Gastroesophageal sphincter (tissue), 4 donors: ENCODE data around the gene TIAM2. TPM values are rescaled to one million over a fixed set of nuclear protein-coding genes. Genes with fewer than 3 reads are reported as not detected.
"Not testable (repeated sequence)": the region's sequence is repeated elsewhere in the genome, so short reads cannot be mapped to it uniquely, and the experiment has no call there.

Source experiments
- ATAC-seq: fragments of 150-250 bp; one replicate; pipeline ENCODE4 v1.9.1; 2016; ENCODE audit warnings: mild to moderate bottlenecking, moderate library complexity
- H3K27ac ChIP-seq, 4 donors: fragments of 200-600 bp; sonication (generic) in 3 of 4; 1 replicate in 3 of 4; 2 replicates in 1 of 4; pipeline ENCODE4 v1.5.1; 2016 to 2019
- H3K27me3 ChIP-seq: fragments of 200-600 bp; sonication (generic); one replicate; pipeline ENCODE4 v1.5.1; 2019
- H3K36me3 ChIP-seq, 2 donors: fragments of 200-600 bp; sonication (generic); one replicate each; pipeline ENCODE4 v1.5.1; 2019; ENCODE audit warnings: control low read depth in 1 of 2
- H3K4me1 ChIP-seq, 3 donors: fragments of 200-600 bp; sonication (generic); 1 replicate in 2 of 3; 2 replicates in 1 of 3; pipeline ENCODE4 v1.5.1; 2016 to 2019; ENCODE audit warnings: control low read depth in 2 of 3
- H3K4me3 ChIP-seq, 2 donors: fragments of 200-600 bp; sonication (generic); one replicate each; pipeline ENCODE4 v1.5.1; 2019; ENCODE audit warnings: mild to moderate bottlenecking in 1 of 2, moderate library complexity in 1 of 2
- H3K9me3 ChIP-seq, 3 donors: fragments of 200-600 bp; sonication (generic); one replicate each; pipeline ENCODE4 v1.5.1; 2017 to 2019; ENCODE audit warnings: control low read depth in 2 of 3
- EP300 ChIP-seq: sonication (generic); formaldehyde crosslinking; IDR thresholded peaks from one replicate; pipeline ENCODE4 v1.6.1; 2017; ENCODE audit warnings: antibody characterized with exemption, mild to moderate bottlenecking
- POLR2A ChIP-seq, 2 donors: fragments of 450-650 bp; IDR thresholded peaks; one replicate each; pipeline ENCODE4 v1.6.1; 2017; ENCODE audit warnings: antibody characterized with exemption in 2 of 2, mild to moderate bottlenecking in 2 of 2, moderate library complexity in 1 of 2
- POLR2AphosphoS5 ChIP-seq: sonication (generic); formaldehyde crosslinking; IDR thresholded peaks from one replicate; pipeline ENCODE4 v1.6.1; 2017; ENCODE audit warnings: antibody characterized with exemption
- WGBS, 2 donors: methylation state at CpG; one replicate each; pipeline ENCODE4 v1.1.5; 2018; ENCODE audit warnings: low coverage in 1 of 2; 5-methylcytosine and 5-hydroxymethylcytosine counted together
- total RNA-seq, 4 donors: library from RNA; depleted of rRNA; stranded (reverse); fragments of >200 nt; gene quantifications; one replicate each; pipeline ENCODE4 v1.1.0, GENCODE V29; 2016
- TF ChIP-seq, protein P1 (sequence below), 4 experiments: fragments of 200-600 bp in 2 of 4; fragments of 450-650 bp in 2 of 4; sonication (generic) in 1 of 4; IDR thresholded peaks; one replicate each; pipeline ENCODE4 v1.5.1; 2017 to 2019; ENCODE audit warnings: antibody characterized with exemption in 4 of 4, mild to moderate bottlenecking in 2 of 4, moderate library complexity in 2 of 4

Gene TIAM2
- total RNA-seq, 4 donors from 2014 or later: 6.3 to 22.6 (median 14.2) TPM

DNA sequence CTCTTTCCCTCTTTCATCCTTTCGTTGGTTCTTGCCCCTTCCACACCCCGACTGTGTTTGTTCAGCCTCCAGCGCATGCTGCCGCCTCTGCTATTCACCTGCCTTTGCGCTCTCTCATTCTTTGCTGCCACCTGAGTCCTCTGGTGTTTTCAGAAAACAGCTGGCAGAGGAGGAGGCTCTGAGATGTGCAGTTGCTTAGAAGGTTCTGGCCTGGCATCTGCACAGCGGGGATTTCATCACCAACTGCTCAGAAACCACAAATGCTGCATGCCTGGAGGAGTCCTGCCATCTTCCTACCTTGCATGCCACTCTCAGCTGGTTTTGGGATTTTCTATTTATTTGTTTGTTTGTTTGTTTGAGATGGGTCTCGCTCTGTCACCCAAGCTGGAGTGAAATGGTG lies 229.5 kb downstream of the TIAM2 start:
- ATAC-seq: no peak
- no peak for TF ChIP-seq POLR2AphosphoS5
- no peak for TF ChIP-seq POLR2A (IDR thresholded peaks at IDR 0.05)
- no peak for TF ChIP-seq EP300
- TF ChIP-seq, protein P1, sequence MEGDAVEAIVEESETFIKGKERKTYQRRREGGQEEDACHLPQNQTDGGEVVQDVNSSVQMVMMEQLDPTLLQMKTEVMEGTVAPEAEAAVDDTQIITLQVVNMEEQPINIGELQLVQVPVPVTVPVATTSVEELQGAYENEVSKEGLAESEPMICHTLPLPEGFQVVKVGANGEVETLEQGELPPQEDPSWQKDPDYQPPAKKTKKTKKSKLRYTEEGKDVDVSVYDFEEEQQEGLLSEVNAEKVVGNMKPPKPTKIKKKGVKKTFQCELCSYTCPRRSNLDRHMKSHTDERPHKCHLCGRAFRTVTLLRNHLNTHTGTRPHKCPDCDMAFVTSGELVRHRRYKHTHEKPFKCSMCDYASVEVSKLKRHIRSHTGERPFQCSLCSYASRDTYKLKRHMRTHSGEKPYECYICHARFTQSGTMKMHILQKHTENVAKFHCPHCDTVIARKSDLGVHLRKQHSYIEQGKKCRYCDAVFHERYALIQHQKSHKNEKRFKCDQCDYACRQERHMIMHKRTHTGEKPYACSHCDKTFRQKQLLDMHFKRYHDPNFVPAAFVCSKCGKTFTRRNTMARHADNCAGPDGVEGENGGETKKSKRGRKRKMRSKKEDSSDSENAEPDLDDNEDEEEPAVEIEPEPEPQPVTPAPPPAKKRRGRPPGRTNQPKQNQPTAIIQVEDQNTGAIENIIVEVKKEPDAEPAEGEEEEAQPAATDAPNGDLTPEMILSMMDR (IDR thresholded peaks at IDR 0.05): no peak
- no peaks in the 10 kb centered on the region for H3K36me3 ChIP-seq
- H3K4me1 ChIP-seq: peaks cover 0 to 33% (median 4%) of the 10 kb centered on the region in 3 donors
- no peak overlapping the region for H3K27ac ChIP-seq
- 89 to 100% methylated on average over 1 to 7 of the region's 7 CpGs for WGBS, 2 donors
- H3K4me3 ChIP-seq: no peak overlapping the region
- H3K27me3 ChIP-seq: no peaks in the 10 kb centered on the region
- no peaks in the 10 kb centered on the region for H3K9me3 ChIP-seq

DNA sequence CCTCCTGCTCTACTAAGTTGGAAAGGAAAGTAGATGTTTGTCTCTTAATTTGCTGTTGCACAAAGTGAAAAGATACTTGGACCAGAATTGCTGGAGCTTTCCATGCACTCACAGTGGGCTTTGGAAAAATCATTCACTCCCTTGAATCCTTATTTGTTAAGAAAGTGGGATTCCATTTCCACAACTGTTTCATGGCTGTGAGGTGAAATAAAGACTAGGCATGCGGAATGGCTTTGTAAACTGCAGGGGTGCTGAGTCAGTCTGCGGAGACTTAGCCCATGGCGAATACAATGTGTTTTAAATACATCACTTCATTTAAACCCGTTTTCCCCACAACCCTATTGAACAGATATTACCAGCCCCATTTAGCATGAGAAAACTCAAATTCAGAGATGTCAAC lies 231.9 kb downstream of the TIAM2 start:
- Histone ChIP-seq H3K4me3 (no peak overlapping the region), H3K27me3 (no peaks in the 10 kb centered on the region), H3K9me3 (no peaks in the 10 kb centered on the region), H3K27ac (peak overlapping the region in 1 of 4 donors; percentile 79), H3K36me3 (no peaks in the 10 kb centered on the region), H3K4me1 (peaks cover 0 to 25% (median 4%) of the 10 kb centered on the region in 3 donors)
- TF ChIP-seq, protein P1 (IDR thresholded peaks at IDR 0.05): no peak
- TF ChIP-seq EP300 (no peak), POLR2A (IDR thresholded peaks at IDR 0.05) (no peak), POLR2AphosphoS5 (no peak)
- WGBS, 2 donors: 97 to 100% methylated on average over 3 to 4 of the region's 4 CpGs
- no peak for ATAC-seq

DNA sequence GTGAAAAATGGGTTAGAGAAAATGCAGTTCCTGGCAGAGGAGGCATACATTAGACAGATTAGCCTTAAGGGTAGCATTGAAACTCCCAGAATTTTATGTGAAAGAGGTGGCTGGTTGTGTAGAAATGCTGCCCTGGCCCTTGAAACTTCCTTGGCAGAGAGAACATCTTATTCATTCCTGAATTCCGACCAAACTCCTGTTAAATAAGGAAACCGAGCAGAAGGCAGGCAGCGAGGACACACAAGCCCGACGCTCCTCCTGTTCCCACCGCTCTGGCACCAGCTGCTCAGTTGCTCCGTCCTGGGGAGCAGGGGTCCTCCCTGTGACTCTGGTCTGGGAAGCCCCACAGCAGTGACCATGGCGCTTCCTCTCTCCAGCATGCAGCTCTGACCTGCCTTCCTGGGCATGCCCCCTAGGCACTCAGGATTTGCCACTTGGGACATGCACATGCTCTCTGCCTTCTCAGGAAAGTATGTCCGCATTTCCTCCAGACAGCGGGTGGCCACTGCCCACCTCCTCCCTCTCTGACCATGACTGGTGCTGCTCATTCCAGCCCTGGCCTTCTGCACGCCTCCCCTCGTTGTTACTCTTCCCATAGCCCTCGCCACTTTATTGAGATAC lies 233.5 kb downstream of the TIAM2 start:
- Histone ChIP-seq H3K4me1 (peaks cover 0 to 39% (median 4%) of the 10 kb centered on the region in 3 donors), H3K36me3 (no peaks in the 10 kb centered on the region), H3K27ac (peak overlapping the region; percentile 51 to 80 (median 76)), H3K9me3 (no peaks in the 10 kb centered on the region), H3K4me3 (no peak overlapping the region), H3K27me3 (no peaks in the 10 kb centered on the region)
- ATAC-seq: peak; percentile 52
- TF ChIP-seq POLR2AphosphoS5 (no peak), POLR2A (IDR thresholded peaks at IDR 0.05) (peak in 1 of 2 donors; percentile 12)
- WGBS, 2 donors: 31 to 49% methylated on average over 5 to 10 of the region's 13 CpGs

DNA sequence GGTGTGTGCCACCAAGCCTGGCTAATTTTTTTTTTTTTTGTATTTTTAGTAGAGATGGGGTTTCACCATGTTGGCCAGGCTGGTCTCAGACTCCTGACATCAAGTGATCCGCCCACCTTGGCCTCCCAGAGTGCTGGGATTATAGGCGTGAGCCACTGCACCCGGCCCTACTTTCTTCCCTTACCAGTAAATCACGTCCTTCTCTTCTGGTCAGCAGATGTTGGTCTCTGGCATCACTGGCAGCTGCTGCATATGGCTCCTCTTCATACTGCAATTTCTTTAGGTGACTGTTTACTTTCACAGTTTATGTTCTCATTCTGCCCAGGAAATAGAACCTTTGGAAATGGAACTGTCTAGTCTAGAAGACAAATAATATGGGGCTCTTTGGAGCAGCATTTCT lies 235.9 kb downstream of the TIAM2 start:
- peak overlapping the region in 2 of 4 donors; percentile 66 to 79 for H3K27ac ChIP-seq
- not testable (repeated sequence) for ATAC-seq, H3K9me3 ChIP-seq, H3K27me3 ChIP-seq, H3K36me3 ChIP-seq, H3K4me3 ChIP-seq
- WGBS, 2 donors: 89 to 94% methylated on average over 4 of the region's 4 CpGs
- peaks cover 0 to 53% (median 4%) of the 10 kb centered on the region in 3 donors for H3K4me1 ChIP-seq

DNA sequence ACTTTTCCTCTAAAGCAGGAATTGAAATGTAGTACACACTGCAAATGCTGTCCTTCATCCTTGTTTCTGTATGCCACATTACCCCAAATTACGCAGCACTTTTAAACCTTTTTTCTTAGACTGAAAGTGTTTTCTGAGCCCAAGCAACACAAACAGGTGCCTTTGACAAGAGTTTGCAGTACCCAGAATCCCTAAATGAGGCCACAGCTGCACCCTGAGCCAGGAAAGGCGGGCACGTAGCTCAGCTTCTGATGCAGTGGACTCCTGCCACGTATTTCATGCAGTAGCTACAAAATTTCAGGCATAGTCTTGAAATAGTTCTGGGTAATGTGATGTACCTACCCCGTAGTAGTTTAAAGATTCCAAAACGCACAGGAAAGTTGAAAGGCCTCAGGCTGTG lies 237.7 kb downstream of the TIAM2 start:
- 10 to 43% methylated on average over 2 to 6 of the region's 6 CpGs for WGBS, 2 donors
- Histone ChIP-seq H3K27ac (peak overlapping the region in 3 of 4 donors; percentile 66 to 79 (median 75)), H3K27me3 (no peaks in the 10 kb centered on the region), H3K9me3 (no peaks in the 10 kb centered on the region), H3K36me3 (no peaks in the 10 kb centered on the region), H3K4me1 (peaks cover 0 to 45% (median 4%) of the 10 kb centered on the region in 3 donors), H3K4me3 (no peak overlapping the region)
- peak; percentile 33 for ATAC-seq
- TF ChIP-seq POLR2AphosphoS5 (no peak), POLR2A (IDR thresholded peaks at IDR 0.05) (no peak), EP300 (no peak)
- TF ChIP-seq, protein P1 (IDR thresholded peaks at IDR 0.05): no peak

DNA sequence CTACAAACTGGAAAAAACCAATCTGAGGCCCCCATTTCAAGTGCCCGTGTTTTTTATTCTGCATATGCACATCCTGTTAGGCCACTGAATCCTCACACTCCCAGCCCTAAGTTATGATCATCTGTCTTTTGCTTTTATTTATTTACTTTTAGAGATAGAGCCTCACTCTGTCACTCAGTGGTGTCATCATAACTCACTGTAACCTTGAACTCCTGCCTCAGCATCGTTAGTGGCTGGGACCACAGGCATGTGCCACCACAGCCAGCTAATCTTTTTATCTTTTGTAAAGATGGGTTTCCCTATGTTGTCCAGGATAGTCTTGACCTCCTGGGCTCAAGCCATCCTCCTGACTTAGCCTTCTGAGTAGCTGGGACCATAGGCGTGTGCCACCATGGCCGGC lies 239.1 kb downstream of the TIAM2 start:
- Histone ChIP-seq H3K27ac (peak overlapping the region in 3 of 4 donors; percentile 52 to 79 (median 66)), H3K27me3 (no peaks in the 10 kb centered on the region), H3K36me3 (no peaks in the 10 kb centered on the region), H3K4me1 (peaks cover 0 to 31% (median 2%) of the 10 kb centered on the region in 3 donors), H3K4me3 (no peak overlapping the region), H3K9me3 (no peaks in the 10 kb centered on the region)
- ATAC-seq: no peak
- WGBS, 2 donors: 92 to 94% methylated on average over 1 to 3 of the region's 4 CpGs
- TF ChIP-seq, protein P1 (IDR thresholded peaks at IDR 0.05): no peak
- no peak for TF ChIP-seq POLR2A (IDR thresholded peaks at IDR 0.05)
- no peak for TF ChIP-seq POLR2AphosphoS5
- no peak for TF ChIP-seq EP300
